Upper lobe of left lung (tissue), 4 donors: Measurements from ENCODE around the gene SRPK1.

Experiments used
- CTCF ChIP-seq, 6 experiments: fragments of 450-650 bp in 4 of 6; fragments of 200-600 bp in 2 of 6; sonication (generic) in 2 of 6; IDR thresholded peaks; one replicate each; pipeline ENCODE4 v1.5.1; 2016 to 2019; ENCODE audit warnings: antibody characterized with exemption in 6 of 6
- EP300 ChIP-seq, 4 donors: sonication (generic); formaldehyde crosslinking; IDR thresholded peaks; one replicate each; pipeline ENCODE4 v1.5.1; 2017; ENCODE audit warnings: antibody characterized with exemption in 4 of 4, control low read depth in 2 of 4
- POLR2A ChIP-seq, 4 donors: fragments of 450-650 bp; IDR thresholded peaks; one replicate each; pipeline ENCODE4 v1.5.1; 2016 to 2017; ENCODE audit warnings: antibody characterized with exemption in 4 of 4, mild to moderate bottlenecking in 2 of 4
- POLR2AphosphoS5 ChIP-seq, 2 donors: sonication (generic); formaldehyde crosslinking; IDR thresholded peaks; one replicate each; pipeline ENCODE4 v1.5.1; 2017; ENCODE audit warnings: antibody characterized with exemption in 2 of 2

GRCh38 chr6:35936681-35937359 lies 15.9 kb upstream of the SRPK1 start:
- no peak for TF ChIP-seq CTCF (IDR thresholded peaks at IDR 0.05)
- TF ChIP-seq POLR2A (IDR thresholded peaks at IDR 0.05) = no peak
- TF ChIP-seq EP300 (IDR thresholded peaks at IDR 0.05) = no peak
- no peak for TF ChIP-seq POLR2AphosphoS5 (IDR thresholded peaks at IDR 0.05)
